IMR-90 (cell line): Measurements from ENCODE around the gene NUB1. TPM values are rescaled to one million over a fixed set of nuclear protein-coding genes. Genes with fewer than 3 reads are reported as not detected.

Experiments used
- ATAC-seq: fragments of 200-7000 bp; cut with Tn5 transposase; 2 replicates; pipeline ENCODE4 v1.9.1; 2020; ENCODE audit warnings: low read depth, mild to moderate bottlenecking, moderate library complexity
- BruUV-seq: library from RNA; stranded (reverse); fragments of 400-500 nt; replicated peaks from 2 replicates; lab custom pipeline; 2021; lab: Mats Ljungman, UMichigan
- CTCF ChIA-PET: fragments of 300-600 bp; formaldehyde crosslinking; extraction: SDS; loops from one replicate; lab custom pipeline; 2021; ENCODE audit warnings: antibody characterized with exemption; lab: Yijun Ruan, JAX
- POLR2A ChIA-PET: fragments of 300-600 bp; sonication (Branson Sonifier 250); formaldehyde crosslinking; loops from one replicate; lab custom pipeline; 2022; ENCODE audit warnings: antibody characterized with exemption; ENCODE audit not compliant: unreplicated experiment; lab: Charles Lee
- DNase-seq: peaks from one replicate; pipeline ENCODE4 v3.0.0; 2013
- H2AFZ ChIP-seq: replicated peaks from 2 replicates; pipeline ENCODE3; 2013; ENCODE audit warnings: low read length, mild to moderate bottlenecking; ENCODE audit not compliant: poor library complexity
- H2AK5ac ChIP-seq: 2 replicates; pipeline ENCODE4 v1.6.1; 2013; ENCODE audit warnings: low read depth, low read length, inconsistent platforms
- H2AK9ac ChIP-seq: replicated peaks from 2 replicates; pipeline ENCODE3; 2013; ENCODE audit warnings: mild to moderate bottlenecking, low read depth, low read length, moderate library complexity; ENCODE audit not compliant: poor library complexity
- H2BK120ac ChIP-seq: 2 replicates; pipeline ENCODE4 v1.6.1; 2013; ENCODE audit warnings: low read depth, low read length, inconsistent platforms
- H2BK15ac ChIP-seq: 3 replicates; pipeline ENCODE4 v1.6.1; 2013; ENCODE audit warnings: low read depth, low read length, inconsistent platforms
- H2BK20ac ChIP-seq: 2 replicates; pipeline ENCODE4 v1.6.1; 2013; ENCODE audit warnings: low read depth, mild to moderate bottlenecking, inconsistent platforms, low read length, moderate library complexity
- H2BK5ac ChIP-seq: 2 replicates; pipeline ENCODE4 v1.6.1; 2013; ENCODE audit warnings: mild to moderate bottlenecking, low read depth, low read length, inconsistent platforms; ENCODE audit not compliant: poor library complexity, severe bottlenecking
- H3K14ac ChIP-seq: replicated peaks from 2 replicates; pipeline ENCODE4 v1.6.1; 2013; ENCODE audit warnings: low read depth, low read length, inconsistent platforms
- H3K18ac ChIP-seq: 2 replicates; pipeline ENCODE4 v1.6.1; 2013; ENCODE audit warnings: low read depth, low read length, control low read depth
- H3K23ac ChIP-seq: 2 replicates; pipeline ENCODE4 v1.6.1; 2013; ENCODE audit warnings: low read depth, low read length, inconsistent platforms
- H3K27ac ChIP-seq: 2 replicates; pipeline ENCODE4 v1.5.1; 2013; ENCODE audit warnings: mild to moderate bottlenecking, control low read depth, low read length; ENCODE audit not compliant: insufficient read depth
- H3K27me3 ChIP-seq: 2 replicates; pipeline ENCODE4 v1.6.1; 2013; ENCODE audit warnings: low read length; ENCODE audit not compliant: control insufficient read depth, insufficient read depth
- H3K36me3 ChIP-seq: 2 replicates; pipeline ENCODE4 v1.6.1; 2013; ENCODE audit warnings: low read length, mixed read lengths; ENCODE audit not compliant: control insufficient read depth, insufficient read depth
- H3K4ac ChIP-seq: 2 replicates; pipeline ENCODE4 v1.6.1; 2013; ENCODE audit warnings: low read depth, low read length, inconsistent platforms
- H3K4me1 ChIP-seq: 2 replicates; pipeline ENCODE4 v1.6.1; 2013; ENCODE audit warnings: low read length, mixed read lengths; ENCODE audit not compliant: control insufficient read depth, insufficient read depth
- H3K4me2 ChIP-seq: 2 replicates; pipeline ENCODE4 v1.6.1; 2013; ENCODE audit warnings: low read depth, mild to moderate bottlenecking, control low read depth, low read length, moderate library complexity
- H3K4me3 ChIP-seq: 2 replicates; pipeline ENCODE4 v1.5.1; 2013; ENCODE audit warnings: low read depth, mild to moderate bottlenecking, control low read depth, low read length, moderate library complexity; ENCODE audit not compliant: insufficient read depth
- H3K56ac ChIP-seq: 2 replicates; pipeline ENCODE4 v1.6.1; 2013; ENCODE audit warnings: low read length, inconsistent platforms; ENCODE audit not compliant: insufficient read depth; ENCODE audit errors: extremely low read depth
- H3K79me1 ChIP-seq, 2 experiments: 2 replicates each; pipeline ENCODE4 v1.6.1; 2013; ENCODE audit warnings: low read length in 2 of 2, inconsistent platforms in 1 of 2, low read depth in 1 of 2
- H3K9ac ChIP-seq: 2 replicates; pipeline ENCODE4 v1.6.1; 2013; ENCODE audit warnings: low read depth, low read length, control low read depth
- H3K9me1 ChIP-seq: 2 replicates; pipeline ENCODE4 v1.6.1; 2013; ENCODE audit warnings: low read length, inconsistent platforms; ENCODE audit not compliant: insufficient read depth
- H3K9me3 ChIP-seq: 2 replicates; pipeline ENCODE4 v1.6.1; 2013; ENCODE audit warnings: low read length; ENCODE audit not compliant: control insufficient read depth, insufficient read depth
- H4K20me1 ChIP-seq: 2 replicates; pipeline ENCODE4 v1.6.1; 2013; ENCODE audit warnings: low read length, inconsistent platforms; ENCODE audit not compliant: insufficient read depth
- H4K5ac ChIP-seq: 2 replicates; pipeline ENCODE4 v1.6.1; 2013; ENCODE audit warnings: mild to moderate bottlenecking, low read depth, low read length, control low read depth
- H4K8ac ChIP-seq, 2 experiments: 2 replicates each; pipeline ENCODE4 v1.6.1; 2013; ENCODE audit warnings: low read depth in 2 of 2, low read length in 2 of 2, control low read depth in 1 of 2, inconsistent platforms in 1 of 2
- H4K91ac ChIP-seq: 2 replicates; pipeline ENCODE4 v1.6.1; 2013; ENCODE audit warnings: low read depth, low read length, inconsistent platforms; ENCODE audit not compliant: insufficient read depth
- BHLHE40 ChIP-seq: fragments of 150-350 bp; IDR thresholded peaks from 2 replicates; pipeline ENCODE4 v1.6.1; 2016; ENCODE audit warnings: mild to moderate bottlenecking, low read depth, low read length
- CHD1 ChIP-seq: IDR thresholded peaks from 2 replicates; pipeline ENCODE4 v1.6.1; 2012; ENCODE audit warnings: low read depth, low read length, improper control_type of control experiment
- ELK1 ChIP-seq: fragments of 150-350 bp; IDR thresholded peaks from 2 replicates; pipeline ENCODE4 v1.6.1; 2016; ENCODE audit warnings: low read depth, mild to moderate bottlenecking, low read length, moderate library complexity, borderline replicate concordance
- FOS ChIP-seq: fragments of 150-350 bp; IDR thresholded peaks from 2 replicates; pipeline ENCODE4 v1.6.1; 2016; ENCODE audit warnings: low read depth, low read length
- MAFK ChIP-seq: IDR thresholded peaks from 2 replicates; pipeline ENCODE4 v1.6.1; 2012; ENCODE audit warnings: low read depth, low read length, improper control_type of control experiment
- MAZ ChIP-seq: IDR thresholded peaks from 2 replicates; pipeline ENCODE4 v1.6.1; 2012; ENCODE audit warnings: low read depth, mild to moderate bottlenecking, low read length, improper control_type of control experiment, moderate library complexity, borderline replicate concordance
- MXI1 ChIP-seq: IDR thresholded peaks from 2 replicates; pipeline ENCODE4 v1.6.1; 2012; ENCODE audit warnings: low read depth, mild to moderate bottlenecking, low read length, moderate library complexity, borderline replicate concordance
- NFE2L2 ChIP-seq: fragments of 150-350 bp; IDR thresholded peaks from 2 replicates; pipeline ENCODE4 v1.6.1; 2016; ENCODE audit warnings: low read depth, mild to moderate bottlenecking, low read length
- POLR2A ChIP-seq: IDR thresholded peaks from 2 replicates; pipeline ENCODE4 v1.6.1; 2012; ENCODE audit warnings: mild to moderate bottlenecking, low read depth, low read length
- RAD21 ChIP-seq: IDR thresholded peaks from 2 replicates; pipeline ENCODE4 v1.6.1; 2012; ENCODE audit warnings: low read length, improper control_type of control experiment
- RCOR1 ChIP-seq: IDR thresholded peaks from 2 replicates; pipeline ENCODE4 v1.6.1; 2012; ENCODE audit warnings: mild to moderate bottlenecking, low read length, improper control_type of control experiment; ENCODE audit not compliant: insufficient replicate concordance
- RFX5 ChIP-seq: IDR thresholded peaks from 2 replicates; pipeline ENCODE4 v1.8.0; 2012; ENCODE audit warnings: low read depth, mild to moderate bottlenecking, low read length, moderate library complexity
- whole genome bisulfite sequencing, 2 experiments: methylation state at CpG; one replicate each; pipeline versions ENCODE4 v1.1.5 to v1.1.7; 2013; ENCODE audit warnings: missing lambda C conversion rate in 2 of 2; ENCODE audit not compliant: insufficient read length in 1 of 2; ENCODE audit errors: extremely low coverage in 2 of 2; 5-methylcytosine and 5-hydroxymethylcytosine counted together
- dilution Hi-C: fragments of 300-500 bp; cut with HindIII; formaldehyde crosslinking; loops from one replicate; pipeline ENCODE4 v1.14.3; 2018; ENCODE audit warnings: low sequenced_read_pairs; ENCODE audit not compliant: unreplicated experiment
- in situ Hi-C: fragments of 300-500 bp; cut with MboI; formaldehyde crosslinking; loops from 3 replicates; pipeline ENCODE4 v1.14.3; 2019; ENCODE audit warnings: low sequenced_read_pairs, inconsistent platforms, mixed read lengths
- intact Hi-C: fragments of 100-400 bp; cut with micrococcal nuclease; formaldehyde crosslinking; loops from 2 replicates; pipeline ENCODE4 v1.10.0; 2022
- polyA plus RNA-seq, 3 experiments: library from polyadenylated mRNA; depleted of rRNA; stranded (reverse); fragments of >200 nt; gene quantifications; 2 replicates each; pipeline ENCODE4 v1.2.3, GENCODE V29; 2012; ENCODE audit warnings: low replicate concordance in 1 of 3
- total RNA-seq: library from RNA; depleted of rRNA; stranded (reverse); fragments of >200 nt; gene quantifications from 2 replicates; pipeline ENCODE4 v1.2.3, GENCODE V29; 2012
- TF ChIP-seq, protein P1 (sequence below): fragments of 150-350 bp; IDR thresholded peaks from 2 replicates; pipeline ENCODE4 v1.6.1; 2017; ENCODE audit warnings: mild to moderate bottlenecking, antibody characterized with exemption, low read length, low read depth
- TF ChIP-seq, protein P2 (sequence below): conservative IDR thresholded peaks from 2 replicates; pipeline ENCODE4 v1.5.1; 2012; ENCODE audit warnings: mild to moderate bottlenecking, low read depth, low read length, improper control_type of control experiment

The NUB1 gene
- total and polyA plus RNA-seq, 2 of the 4 experiments (the other 2 are of a cell fraction), result 20.1 to 29.7 TPM

GRCh38 chr7:151384776-151385625, 43.4 kb downstream of the NUB1 start:
- ChIA-PET CTCF (no interaction called here), POLR2A (no interaction called here)
- H3K9me3 ChIP-seq, result peaks cover 6% of the 10 kb centered on the region
- H3K18ac ChIP-seq, result no peak overlapping the region
- peaks cover 52% of the 10 kb centered on the region for H3K27me3 ChIP-seq
- no peaks in the 10 kb centered on the region for H4K20me1 ChIP-seq
- no peak overlapping the region for H3K9ac ChIP-seq
- H2AK9ac ChIP-seq, result no peak overlapping the region
- no peak overlapping the region for H2BK120ac ChIP-seq
- in situ Hi-C loops, result no loop called here
- no peak overlapping the region for H3K4me2 ChIP-seq
- no peak overlapping the region for H3K56ac ChIP-seq
- TF ChIP-seq RFX5 (no peak), MAFK (no peak), POLR2A (no peak), RCOR1 (no peak), MAZ (no peak), ELK1 (no peak), BHLHE40 (no peak), CHD1 (no peak), RAD21 (no peak), FOS (no peak), MXI1 (no peak), NFE2L2 (no peak)
- TF ChIP-seq, protein P1, sequence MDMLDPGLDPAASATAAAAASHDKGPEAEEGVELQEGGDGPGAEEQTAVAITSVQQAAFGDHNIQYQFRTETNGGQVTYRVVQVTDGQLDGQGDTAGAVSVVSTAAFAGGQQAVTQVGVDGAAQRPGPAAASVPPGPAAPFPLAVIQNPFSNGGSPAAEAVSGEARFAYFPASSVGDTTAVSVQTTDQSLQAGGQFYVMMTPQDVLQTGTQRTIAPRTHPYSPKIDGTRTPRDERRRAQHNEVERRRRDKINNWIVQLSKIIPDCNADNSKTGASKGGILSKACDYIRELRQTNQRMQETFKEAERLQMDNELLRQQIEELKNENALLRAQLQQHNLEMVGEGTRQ, result no peak
- TF ChIP-seq, protein P2, sequence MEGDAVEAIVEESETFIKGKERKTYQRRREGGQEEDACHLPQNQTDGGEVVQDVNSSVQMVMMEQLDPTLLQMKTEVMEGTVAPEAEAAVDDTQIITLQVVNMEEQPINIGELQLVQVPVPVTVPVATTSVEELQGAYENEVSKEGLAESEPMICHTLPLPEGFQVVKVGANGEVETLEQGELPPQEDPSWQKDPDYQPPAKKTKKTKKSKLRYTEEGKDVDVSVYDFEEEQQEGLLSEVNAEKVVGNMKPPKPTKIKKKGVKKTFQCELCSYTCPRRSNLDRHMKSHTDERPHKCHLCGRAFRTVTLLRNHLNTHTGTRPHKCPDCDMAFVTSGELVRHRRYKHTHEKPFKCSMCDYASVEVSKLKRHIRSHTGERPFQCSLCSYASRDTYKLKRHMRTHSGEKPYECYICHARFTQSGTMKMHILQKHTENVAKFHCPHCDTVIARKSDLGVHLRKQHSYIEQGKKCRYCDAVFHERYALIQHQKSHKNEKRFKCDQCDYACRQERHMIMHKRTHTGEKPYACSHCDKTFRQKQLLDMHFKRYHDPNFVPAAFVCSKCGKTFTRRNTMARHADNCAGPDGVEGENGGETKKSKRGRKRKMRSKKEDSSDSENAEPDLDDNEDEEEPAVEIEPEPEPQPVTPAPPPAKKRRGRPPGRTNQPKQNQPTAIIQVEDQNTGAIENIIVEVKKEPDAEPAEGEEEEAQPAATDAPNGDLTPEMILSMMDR, result no peak
- no peaks in the 10 kb centered on the region for H3K79me1 ChIP-seq
- H2AFZ ChIP-seq, result no peak overlapping the region
- BruUV-seq, result no TSS peak
- H2BK15ac ChIP-seq, result no peak overlapping the region
- no peak overlapping the region for H4K8ac ChIP-seq
- no peak overlapping the region for H3K4me3 ChIP-seq
- no peak overlapping the region for H3K4ac ChIP-seq
- WGBS, 2 experiments, result 75% methylated on average over 5 of the region's 26 CpGs; no CpG with 5 or more reads in 1 of the 2 experiments
- dilution Hi-C loops, result no loop called here
- no peak overlapping the region for H2BK20ac ChIP-seq
- DNase-seq (no peak), ATAC-seq (no peak)
- no peak overlapping the region for H3K23ac ChIP-seq
- no peak overlapping the region for H2AK5ac ChIP-seq
- H3K27ac ChIP-seq, result no peak overlapping the region
- intact Hi-C loops, result no loop called here
- no peak overlapping the region for H3K14ac ChIP-seq
- H3K9me1 ChIP-seq, result no peaks in the 10 kb centered on the region
- no peaks in the 10 kb centered on the region for H3K36me3 ChIP-seq
- H4K5ac ChIP-seq, result no peak overlapping the region
- no peak overlapping the region for H4K91ac ChIP-seq
- no peaks in the 10 kb centered on the region for H3K4me1 ChIP-seq
- H2BK5ac ChIP-seq, result no peak overlapping the region
